HepG2 (cell line): ENCODE measurements around the gene SYNC. TPM values are rescaled to one million over a fixed set of nuclear protein-coding genes. Genes with fewer than 3 reads are reported as not detected.
A peak's percentile ranks its signal among the peaks of the same experiment; 100 is the strongest.

Experiments
- KDM3A ChIP-seq: IDR thresholded peaks from 2 replicates; pipeline ENCODE4 v1.6.1; 2018; ENCODE audit warnings: low read depth, missing compliant biosample characterization
- MAFK ChIP-seq, 2 experiments: IDR thresholded peaks in 1 of 2; conservative IDR thresholded peaks in 1 of 2; 2 replicates each; pipeline ENCODE4 v1.6.1; 2011; ENCODE audit warnings: improper control_type of control experiment in 2 of 2, low read length in 2 of 2
- NFE2 ChIP-seq: sonication (generic); formaldehyde crosslinking; IDR thresholded peaks from 2 replicates; pipeline ENCODE4 v1.4.0; 2020; ENCODE audit warnings: missing genetic modification reagents
- NFYB ChIP-seq: sonication (generic); formaldehyde crosslinking; IDR thresholded peaks from 2 replicates; pipeline ENCODE4 v1.4.0; 2020; ENCODE audit warnings: missing genetic modification reagents
- TEAD2 ChIP-seq: sonication (generic); formaldehyde crosslinking; IDR thresholded peaks from 2 replicates; pipeline ENCODE4 v1.9.0; 2021; ENCODE audit warnings: missing genetic modification reagents
- ZBTB7B ChIP-seq: sonication (generic); formaldehyde crosslinking; IDR thresholded peaks from 2 replicates; pipeline ENCODE4 v1.4.0; 2020; ENCODE audit warnings: missing genetic modification reagents
- ZC3H13 ChIP-seq: sonication (generic); formaldehyde crosslinking; IDR thresholded peaks from 2 replicates; pipeline ENCODE4 v1.8.1; 2023; ENCODE audit warnings: mild to moderate bottlenecking, missing genetic modification reagents, moderate library complexity
- ZNF251 ChIP-seq: sonication (generic); formaldehyde crosslinking; IDR thresholded peaks from 2 replicates; pipeline ENCODE4 v1.9.0; 2021; ENCODE audit warnings: mild to moderate bottlenecking, missing genetic modification reagents
- ZNF34 ChIP-seq: sonication (generic); formaldehyde crosslinking; IDR thresholded peaks from 2 replicates; pipeline ENCODE4 v1.4.0; 2020; ENCODE audit warnings: mild to moderate bottlenecking, missing genetic modification reagents, borderline replicate concordance
- ZNF343 ChIP-seq: sonication (generic); formaldehyde crosslinking; IDR thresholded peaks from 2 replicates; pipeline ENCODE4 v1.4.0; 2020; ENCODE audit warnings: mild to moderate bottlenecking, missing genetic modification reagents
- ZNF709 ChIP-seq: sonication (generic); formaldehyde crosslinking; IDR thresholded peaks from 2 replicates; pipeline ENCODE4 v1.5.0; 2020; ENCODE audit warnings: mild to moderate bottlenecking, missing genetic modification reagents
- polyA plus RNA-seq, 8 experiments: library from polyadenylated mRNA; depleted of rRNA in 3 of 8; stranded (reverse) in 7 of 8; unstranded in 1 of 8; fragments of >200 nt; fragmentation: Illumina TruSeq in 4 of 8; extraction: Trizol in 4 of 8; gene quantifications; 2 replicates each; pipeline versions ENCODE4 v1.2.1 to v1.2.3, GENCODE V29; 2011 to 2016; ENCODE audit warnings: low read depth in 4 of 8, missing spikeins in 1 of 8, mixed read lengths in 1 of 8; ENCODE audit not compliant: insufficient read depth in 1 of 8
- total RNA-seq, 5 experiments: library from RNA; depleted of rRNA; stranded (reverse); fragments of >200 nt; fragmentation: Illumina TruSeq; extraction: Trizol; gene quantifications; 2 replicates each; pipeline ENCODE4 v1.2.3, GENCODE V29; 2016; ENCODE audit warnings: low read depth in 1 of 5
- TF ChIP-seq, protein P1 (sequence below): sonication (generic); formaldehyde crosslinking; IDR thresholded peaks from 2 replicates; pipeline ENCODE4 v1.8.0; 2022; ENCODE audit warnings: low read depth, missing genetic modification reagents
- TF ChIP-seq, protein P2 (sequence below): sonication (generic); formaldehyde crosslinking; IDR thresholded peaks from 2 replicates; pipeline ENCODE4 v1.5.1; 2020; ENCODE audit warnings: mild to moderate bottlenecking, missing genetic modification reagents, borderline replicate concordance
- TF ChIP-seq, protein P3 (sequence below): sonication (generic); formaldehyde crosslinking; IDR thresholded peaks from 2 replicates; pipeline ENCODE4 v1.5.0; 2020; ENCODE audit warnings: mild to moderate bottlenecking, missing genetic modification reagents, borderline replicate concordance

The SYNC gene
- total and polyA plus RNA-seq, 2 of the 13 experiments (the other 11 are each of a cell fraction or from before 2014, with no cell fraction given): 2.4 to 5.4 TPM

DNA sequence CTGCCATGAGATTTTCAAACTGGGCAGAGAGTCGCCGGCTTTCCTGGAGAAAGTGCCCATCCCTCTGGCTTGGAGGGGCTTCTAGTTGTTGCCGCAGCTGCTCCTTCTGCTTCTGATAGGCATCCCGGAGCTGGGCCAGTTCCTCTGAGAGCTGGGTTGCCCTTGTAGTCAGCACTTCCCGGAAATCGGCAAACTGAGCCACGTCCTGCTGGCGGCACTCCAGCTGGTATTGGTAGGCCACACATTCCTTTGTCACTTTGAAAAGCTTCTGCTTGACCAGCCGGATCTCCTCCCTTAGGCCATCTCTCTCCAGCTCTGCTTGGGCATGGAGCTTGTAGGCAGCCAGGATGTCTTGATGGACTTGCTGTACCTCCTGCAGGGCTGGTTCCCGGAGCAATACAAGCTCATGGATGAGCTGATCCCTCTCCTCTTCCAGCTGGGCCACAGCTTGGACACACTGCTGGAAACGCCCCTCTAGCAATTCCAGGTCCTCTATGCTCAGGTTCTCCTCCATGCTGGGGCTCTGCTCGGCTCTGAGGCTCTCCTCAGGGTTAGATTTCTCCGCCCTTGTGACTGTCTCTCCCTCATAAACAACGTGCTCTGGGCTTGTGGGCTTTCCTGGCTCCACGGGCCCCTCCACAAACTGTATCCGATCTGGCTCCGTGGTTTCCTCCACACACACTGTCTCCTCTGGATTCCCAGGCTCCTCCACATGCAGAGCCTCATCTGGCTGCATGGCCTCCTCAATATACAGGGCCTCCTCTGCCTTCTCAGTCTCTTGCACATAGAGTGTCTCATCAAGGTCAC, 7.3 kb downstream of the SYNC start (continued):
- TF ChIP-seq NFE2 (CRISPR knock-in tag) (no peak), KDM3A (CRISPR knock-in tag) (no peak; the same call in 1 of the 2 replicates), ZBTB7B (0 out of 2 replicates have a peak, but pooled peaks have one; percentile 22), ZC3H13 (CRISPR knock-in tag) (no peak), ZNF709 (no peak), ZNF34 (CRISPR knock-in tag) (no peak), ZNF343 (CRISPR knock-in tag) (0 out of 2 replicates have a peak, but pooled peaks have one; percentile 49), TEAD2 (CRISPR knock-in tag) (no peak), ZNF251 (no peak), MAFK (conservative IDR thresholded peaks at IDR 0.05 in 1 of 2, IDR thresholded peaks at IDR 0.05 in 1 of 2; ENCODE audit: low read length in 2 of 2) (0 out of 4 replicates have a peak, but pooled peaks have one; percentile 15 to 16), NFYB (no peak)
- TF ChIP-seq, protein P1, sequence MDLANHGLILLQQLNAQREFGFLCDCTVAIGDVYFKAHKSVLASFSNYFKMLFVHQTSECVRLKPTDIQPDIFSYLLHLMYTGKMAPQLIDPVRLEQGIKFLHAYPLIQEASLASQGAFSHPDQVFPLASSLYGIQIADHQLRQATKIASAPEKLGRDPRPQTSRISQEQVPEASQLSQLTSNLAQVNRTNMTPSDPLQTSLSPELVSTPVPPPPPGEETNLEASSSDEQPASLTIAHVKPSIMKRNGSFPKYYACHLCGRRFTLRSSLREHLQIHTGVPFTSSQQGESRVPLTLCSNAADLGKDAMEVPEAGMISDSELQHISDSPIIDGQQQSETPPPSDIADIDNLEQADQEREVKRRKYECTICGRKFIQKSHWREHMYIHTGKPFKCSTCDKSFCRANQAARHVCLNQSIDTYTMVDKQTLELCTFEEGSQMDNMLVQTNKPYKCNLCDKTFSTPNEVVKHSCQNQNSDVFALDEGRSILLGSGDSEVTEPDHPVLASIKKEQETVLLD (CRISPR knock-in tag): no peak
- TF ChIP-seq, protein P2, sequence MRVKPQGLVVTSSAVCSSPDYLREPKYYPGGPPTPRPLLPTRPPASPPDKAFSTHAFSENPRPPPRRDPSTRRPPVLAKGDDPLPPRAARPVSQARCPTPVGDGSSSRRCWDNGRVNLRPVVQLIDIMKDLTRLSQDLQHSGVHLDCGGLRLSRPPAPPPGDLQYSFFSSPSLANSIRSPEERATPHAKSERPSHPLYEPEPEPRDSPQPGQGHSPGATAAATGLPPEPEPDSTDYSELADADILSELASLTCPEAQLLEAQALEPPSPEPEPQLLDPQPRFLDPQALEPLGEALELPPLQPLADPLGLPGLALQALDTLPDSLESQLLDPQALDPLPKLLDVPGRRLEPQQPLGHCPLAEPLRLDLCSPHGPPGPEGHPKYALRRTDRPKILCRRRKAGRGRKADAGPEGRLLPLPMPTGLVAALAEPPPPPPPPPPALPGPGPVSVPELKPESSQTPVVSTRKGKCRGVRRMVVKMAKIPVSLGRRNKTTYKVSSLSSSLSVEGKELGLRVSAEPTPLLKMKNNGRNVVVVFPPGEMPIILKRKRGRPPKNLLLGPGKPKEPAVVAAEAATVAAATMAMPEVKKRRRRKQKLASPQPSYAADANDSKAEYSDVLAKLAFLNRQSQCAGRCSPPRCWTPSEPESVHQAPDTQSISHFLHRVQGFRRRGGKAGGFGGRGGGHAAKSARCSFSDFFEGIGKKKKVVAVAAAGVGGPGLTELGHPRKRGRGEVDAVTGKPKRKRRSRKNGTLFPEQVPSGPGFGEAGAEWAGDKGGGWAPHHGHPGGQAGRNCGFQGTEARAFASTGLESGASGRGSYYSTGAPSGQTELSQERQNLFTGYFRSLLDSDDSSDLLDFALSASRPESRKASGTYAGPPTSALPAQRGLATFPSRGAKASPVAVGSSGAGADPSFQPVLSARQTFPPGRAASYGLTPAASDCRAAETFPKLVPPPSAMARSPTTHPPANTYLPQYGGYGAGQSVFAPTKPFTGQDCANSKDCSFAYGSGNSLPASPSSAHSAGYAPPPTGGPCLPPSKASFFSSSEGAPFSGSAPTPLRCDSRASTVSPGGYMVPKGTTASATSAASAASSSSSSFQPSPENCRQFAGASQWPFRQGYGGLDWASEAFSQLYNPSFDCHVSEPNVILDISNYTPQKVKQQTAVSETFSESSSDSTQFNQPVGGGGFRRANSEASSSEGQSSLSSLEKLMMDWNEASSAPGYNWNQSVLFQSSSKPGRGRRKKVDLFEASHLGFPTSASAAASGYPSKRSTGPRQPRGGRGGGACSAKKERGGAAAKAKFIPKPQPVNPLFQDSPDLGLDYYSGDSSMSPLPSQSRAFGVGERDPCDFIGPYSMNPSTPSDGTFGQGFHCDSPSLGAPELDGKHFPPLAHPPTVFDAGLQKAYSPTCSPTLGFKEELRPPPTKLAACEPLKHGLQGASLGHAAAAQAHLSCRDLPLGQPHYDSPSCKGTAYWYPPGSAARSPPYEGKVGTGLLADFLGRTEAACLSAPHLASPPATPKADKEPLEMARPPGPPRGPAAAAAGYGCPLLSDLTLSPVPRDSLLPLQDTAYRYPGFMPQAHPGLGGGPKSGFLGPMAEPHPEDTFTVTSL (CRISPR knock-in tag): no peak
- TF ChIP-seq, protein P3, sequence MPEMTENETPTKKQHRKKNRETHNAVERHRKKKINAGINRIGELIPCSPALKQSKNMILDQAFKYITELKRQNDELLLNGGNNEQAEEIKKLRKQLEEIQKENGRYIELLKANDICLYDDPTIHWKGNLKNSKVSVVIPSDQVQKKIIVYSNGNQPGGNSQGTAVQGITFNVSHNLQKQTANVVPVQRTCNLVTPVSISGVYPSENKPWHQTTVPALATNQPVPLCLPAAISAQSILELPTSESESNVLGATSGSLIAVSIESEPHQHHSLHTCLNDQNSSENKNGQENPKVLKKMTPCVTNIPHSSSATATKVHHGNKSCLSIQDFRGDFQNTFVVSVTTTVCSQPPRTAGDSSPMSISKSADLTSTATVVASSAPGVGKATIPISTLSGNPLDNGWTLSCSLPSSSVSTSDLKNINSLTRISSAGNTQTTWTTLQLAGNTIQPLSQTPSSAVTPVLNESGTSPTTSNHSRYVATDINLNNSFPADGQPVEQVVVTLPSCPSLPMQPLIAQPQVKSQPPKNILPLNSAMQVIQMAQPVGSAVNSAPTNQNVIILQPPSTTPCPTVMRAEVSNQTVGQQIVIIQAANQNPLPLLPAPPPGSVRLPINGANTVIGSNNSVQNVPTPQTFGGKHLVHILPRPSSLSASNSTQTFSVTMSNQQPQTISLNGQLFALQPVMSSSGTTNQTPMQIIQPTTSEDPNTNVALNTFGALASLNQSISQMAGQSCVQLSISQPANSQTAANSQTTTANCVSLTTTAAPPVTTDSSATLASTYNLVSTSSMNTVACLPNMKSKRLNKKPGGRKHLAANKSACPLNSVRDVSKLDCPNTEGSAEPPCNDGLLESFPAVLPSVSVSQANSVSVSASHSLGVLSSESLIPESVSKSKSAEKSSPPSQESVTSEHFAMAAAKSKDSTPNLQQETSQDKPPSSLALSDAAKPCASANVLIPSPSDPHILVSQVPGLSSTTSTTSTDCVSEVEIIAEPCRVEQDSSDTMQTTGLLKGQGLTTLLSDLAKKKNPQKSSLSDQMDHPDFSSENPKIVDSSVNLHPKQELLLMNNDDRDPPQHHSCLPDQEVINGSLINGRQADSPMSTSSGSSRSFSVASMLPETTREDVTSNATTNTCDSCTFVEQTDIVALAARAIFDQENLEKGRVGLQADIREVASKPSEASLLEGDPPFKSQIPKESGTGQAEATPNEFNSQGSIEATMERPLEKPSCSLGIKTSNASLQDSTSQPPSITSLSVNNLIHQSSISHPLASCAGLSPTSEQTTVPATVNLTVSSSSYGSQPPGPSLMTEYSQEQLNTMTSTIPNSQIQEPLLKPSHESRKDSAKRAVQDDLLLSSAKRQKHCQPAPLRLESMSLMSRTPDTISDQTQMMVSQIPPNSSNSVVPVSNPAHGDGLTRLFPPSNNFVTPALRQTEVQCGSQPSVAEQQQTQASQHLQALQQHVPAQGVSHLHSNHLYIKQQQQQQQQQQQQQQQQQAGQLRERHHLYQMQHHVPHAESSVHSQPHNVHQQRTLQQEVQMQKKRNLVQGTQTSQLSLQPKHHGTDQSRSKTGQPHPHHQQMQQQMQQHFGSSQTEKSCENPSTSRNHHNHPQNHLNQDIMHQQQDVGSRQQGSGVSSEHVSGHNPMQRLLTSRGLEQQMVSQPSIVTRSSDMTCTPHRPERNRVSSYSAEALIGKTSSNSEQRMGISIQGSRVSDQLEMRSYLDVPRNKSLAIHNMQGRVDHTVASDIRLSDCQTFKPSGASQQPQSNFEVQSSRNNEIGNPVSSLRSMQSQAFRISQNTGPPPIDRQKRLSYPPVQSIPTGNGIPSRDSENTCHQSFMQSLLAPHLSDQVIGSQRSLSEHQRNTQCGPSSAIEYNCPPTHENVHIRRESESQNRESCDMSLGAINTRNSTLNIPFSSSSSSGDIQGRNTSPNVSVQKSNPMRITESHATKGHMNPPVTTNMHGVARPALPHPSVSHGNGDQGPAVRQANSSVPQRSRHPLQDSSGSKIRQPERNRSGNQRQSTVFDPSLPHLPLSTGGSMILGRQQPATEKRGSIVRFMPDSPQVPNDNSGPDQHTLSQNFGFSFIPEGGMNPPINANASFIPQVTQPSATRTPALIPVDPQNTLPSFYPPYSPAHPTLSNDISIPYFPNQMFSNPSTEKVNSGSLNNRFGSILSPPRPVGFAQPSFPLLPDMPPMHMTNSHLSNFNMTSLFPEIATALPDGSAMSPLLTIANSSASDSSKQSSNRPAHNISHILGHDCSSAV (CRISPR knock-in tag): no peak
